ENCODE measurements around the gene TSPO2. TPM values are rescaled to one million over a fixed set of nuclear protein-coding genes. Genes with fewer than 3 reads are reported as not detected.

The TSPO2 gene
- total and polyA plus RNA-seq, 2 of the 13 experiments (the other 11 are each of a cell fraction or from before 2014, with no cell fraction given) = 0.55 TPM; not detected in 1

GRCh38 chr6:40997234-40997957 is 44.9 kb upstream of the TSPO2 start (continued):
- TF ChIP-seq, protein P1, sequence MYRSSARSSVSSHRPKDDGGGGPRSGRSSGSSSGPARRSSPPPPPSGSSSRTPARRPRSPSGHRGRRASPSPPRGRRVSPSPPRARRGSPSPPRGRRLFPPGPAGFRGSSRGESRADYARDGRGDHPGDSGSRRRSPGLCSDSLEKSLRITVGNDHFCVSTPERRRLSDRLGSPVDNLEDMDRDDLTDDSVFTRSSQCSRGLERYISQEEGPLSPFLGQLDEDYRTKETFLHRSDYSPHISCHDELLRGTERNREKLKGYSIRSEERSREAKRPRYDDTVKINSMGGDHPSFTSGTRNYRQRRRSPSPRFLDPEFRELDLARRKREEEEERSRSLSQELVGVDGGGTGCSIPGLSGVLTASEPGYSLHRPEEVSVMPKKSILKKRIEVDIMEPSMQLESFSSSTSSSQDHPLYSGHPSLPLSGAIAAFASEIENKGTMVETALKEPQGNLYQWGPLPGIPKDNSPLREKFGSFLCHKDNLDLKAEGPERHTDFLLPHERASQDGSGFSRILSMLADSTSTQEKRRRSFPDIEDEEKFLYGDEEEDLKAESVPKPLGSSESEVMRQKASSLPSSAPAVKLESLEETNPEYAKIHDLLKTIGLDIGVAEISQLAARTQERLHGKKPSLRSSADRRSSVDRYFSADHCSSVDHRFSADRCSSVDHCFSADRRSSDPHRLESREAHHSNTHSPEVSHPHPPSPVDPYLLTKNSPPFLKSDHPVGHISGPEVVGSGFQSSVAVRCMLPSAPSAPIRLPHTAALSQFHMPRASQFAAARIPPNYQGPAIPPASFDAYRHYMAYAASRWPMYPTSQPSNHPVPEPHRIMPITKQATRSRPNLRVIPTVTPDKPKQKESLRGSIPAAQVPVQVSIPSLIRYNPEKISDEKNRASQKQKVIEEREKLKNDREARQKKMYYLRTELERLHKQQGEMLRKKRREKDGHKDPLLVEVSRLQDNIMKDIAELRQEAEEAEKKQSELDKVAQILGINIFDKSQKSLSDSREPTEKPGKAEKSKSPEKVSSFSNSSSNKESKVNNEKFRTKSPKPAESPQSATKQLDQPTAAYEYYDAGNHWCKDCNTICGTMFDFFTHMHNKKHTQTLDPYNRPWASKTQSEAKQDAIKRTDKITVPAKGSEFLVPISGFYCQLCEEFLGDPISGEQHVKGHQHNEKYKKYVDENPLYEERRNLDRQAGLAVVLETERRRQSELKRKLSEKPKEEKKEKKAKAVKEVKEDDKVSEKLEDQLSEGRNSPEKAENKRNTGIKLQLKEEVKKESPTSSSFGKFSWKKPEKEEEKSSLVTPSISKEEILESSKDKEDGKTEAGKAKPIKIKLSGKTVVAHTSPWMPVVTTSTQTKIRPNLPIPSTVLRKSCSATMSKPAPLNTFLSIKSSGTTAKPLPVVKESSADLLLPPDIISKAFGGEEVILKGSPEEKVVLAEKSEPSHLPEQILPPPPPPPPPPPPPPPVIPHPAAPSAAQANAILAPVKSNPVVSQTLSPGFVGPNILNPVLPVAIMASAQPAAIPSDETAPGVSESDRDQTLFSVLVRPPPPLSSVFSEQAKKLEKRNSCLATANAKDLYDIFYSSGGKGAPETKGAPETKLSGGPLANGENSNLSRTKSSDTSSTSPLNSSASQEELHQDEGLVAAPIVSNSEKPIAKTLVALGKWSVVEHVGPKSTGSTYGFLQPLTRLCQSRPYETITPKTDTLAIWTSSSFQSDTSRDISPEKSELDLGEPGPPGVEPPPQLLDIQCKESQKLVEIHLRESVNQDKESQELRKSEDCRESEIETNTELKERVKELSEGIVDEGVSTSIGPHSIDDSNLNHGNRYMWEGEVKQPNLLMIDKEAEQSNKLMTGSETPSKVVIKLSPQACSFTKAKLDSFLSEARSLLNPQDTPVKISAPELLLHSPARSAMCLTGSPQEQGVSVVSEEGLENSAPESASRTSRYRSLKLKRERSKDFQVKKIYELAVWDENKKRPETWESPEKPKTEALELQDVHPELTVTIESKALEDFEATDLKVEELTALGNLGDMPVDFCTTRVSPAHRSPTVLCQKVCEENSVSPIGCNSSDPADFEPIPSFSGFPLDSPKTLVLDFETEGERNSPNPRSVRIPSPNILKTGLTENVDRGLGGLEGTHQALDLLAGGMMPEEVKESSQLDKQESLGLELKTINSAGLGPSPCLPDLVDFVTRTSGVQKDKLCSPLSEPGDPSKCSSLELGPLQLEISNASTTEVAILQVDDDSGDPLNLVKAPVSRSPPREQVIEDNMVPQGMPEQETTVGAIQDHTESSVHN (CRISPR knock-in tag; IDR thresholded peaks at IDR 0.05) = no peak
- TF ChIP-seq ZSCAN9 (CRISPR knock-in tag; IDR thresholded peaks at IDR 0.05; ENCODE audit: borderline replicate concordance) = no peak
- TF ChIP-seq ZNF17 (CRISPR knock-in tag; IDR thresholded peaks at IDR 0.05) = no peak
- TF ChIP-seq, protein P2, sequence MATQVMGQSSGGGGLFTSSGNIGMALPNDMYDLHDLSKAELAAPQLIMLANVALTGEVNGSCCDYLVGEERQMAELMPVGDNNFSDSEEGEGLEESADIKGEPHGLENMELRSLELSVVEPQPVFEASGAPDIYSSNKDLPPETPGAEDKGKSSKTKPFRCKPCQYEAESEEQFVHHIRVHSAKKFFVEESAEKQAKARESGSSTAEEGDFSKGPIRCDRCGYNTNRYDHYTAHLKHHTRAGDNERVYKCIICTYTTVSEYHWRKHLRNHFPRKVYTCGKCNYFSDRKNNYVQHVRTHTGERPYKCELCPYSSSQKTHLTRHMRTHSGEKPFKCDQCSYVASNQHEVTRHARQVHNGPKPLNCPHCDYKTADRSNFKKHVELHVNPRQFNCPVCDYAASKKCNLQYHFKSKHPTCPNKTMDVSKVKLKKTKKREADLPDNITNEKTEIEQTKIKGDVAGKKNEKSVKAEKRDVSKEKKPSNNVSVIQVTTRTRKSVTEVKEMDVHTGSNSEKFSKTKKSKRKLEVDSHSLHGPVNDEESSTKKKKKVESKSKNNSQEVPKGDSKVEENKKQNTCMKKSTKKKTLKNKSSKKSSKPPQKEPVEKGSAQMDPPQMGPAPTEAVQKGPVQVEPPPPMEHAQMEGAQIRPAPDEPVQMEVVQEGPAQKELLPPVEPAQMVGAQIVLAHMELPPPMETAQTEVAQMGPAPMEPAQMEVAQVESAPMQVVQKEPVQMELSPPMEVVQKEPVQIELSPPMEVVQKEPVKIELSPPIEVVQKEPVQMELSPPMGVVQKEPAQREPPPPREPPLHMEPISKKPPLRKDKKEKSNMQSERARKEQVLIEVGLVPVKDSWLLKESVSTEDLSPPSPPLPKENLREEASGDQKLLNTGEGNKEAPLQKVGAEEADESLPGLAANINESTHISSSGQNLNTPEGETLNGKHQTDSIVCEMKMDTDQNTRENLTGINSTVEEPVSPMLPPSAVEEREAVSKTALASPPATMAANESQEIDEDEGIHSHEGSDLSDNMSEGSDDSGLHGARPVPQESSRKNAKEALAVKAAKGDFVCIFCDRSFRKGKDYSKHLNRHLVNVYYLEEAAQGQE (IDR thresholded peaks at IDR 0.05; ENCODE audit: borderline replicate concordance in 1 of 2, low read depth in 1 of 2, low read length in 2 of 2) = no peak
- 0 out of 2 replicates have a peak, but pooled peaks have one; percentile 7 for TF ChIP-seq ATF7 (IDR thresholded peaks at IDR 0.05)
- 0 out of 2 replicates have a peak, but pooled peaks have one; percentile 30 for TF ChIP-seq ATF7 (CRISPR knock-in tag; IDR thresholded peaks at IDR 0.05)
- TF ChIP-seq, protein P3, sequence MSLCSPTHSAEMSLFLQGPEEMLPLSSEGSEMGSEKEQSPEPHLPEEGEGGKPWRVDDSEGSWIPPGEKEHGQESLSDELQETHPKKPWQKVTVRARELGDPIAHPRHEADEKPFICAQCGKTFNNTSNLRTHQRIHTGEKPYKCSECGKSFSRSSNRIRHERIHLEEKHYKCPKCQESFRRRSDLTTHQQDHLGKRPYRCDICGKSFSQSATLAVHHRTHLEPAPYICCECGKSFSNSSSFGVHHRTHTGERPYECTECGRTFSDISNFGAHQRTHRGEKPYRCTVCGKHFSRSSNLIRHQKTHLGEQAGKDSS (CRISPR knock-in tag; IDR thresholded peaks at IDR 0.05; ENCODE audit: borderline replicate concordance, low read depth) = peak; percentile 56; the same call in 1 of the 2 replicates
- TF ChIP-seq RARG (CRISPR knock-in tag; IDR thresholded peaks at IDR 0.05; ENCODE audit: low read depth) = no peak
- TF ChIP-seq, protein P4, sequence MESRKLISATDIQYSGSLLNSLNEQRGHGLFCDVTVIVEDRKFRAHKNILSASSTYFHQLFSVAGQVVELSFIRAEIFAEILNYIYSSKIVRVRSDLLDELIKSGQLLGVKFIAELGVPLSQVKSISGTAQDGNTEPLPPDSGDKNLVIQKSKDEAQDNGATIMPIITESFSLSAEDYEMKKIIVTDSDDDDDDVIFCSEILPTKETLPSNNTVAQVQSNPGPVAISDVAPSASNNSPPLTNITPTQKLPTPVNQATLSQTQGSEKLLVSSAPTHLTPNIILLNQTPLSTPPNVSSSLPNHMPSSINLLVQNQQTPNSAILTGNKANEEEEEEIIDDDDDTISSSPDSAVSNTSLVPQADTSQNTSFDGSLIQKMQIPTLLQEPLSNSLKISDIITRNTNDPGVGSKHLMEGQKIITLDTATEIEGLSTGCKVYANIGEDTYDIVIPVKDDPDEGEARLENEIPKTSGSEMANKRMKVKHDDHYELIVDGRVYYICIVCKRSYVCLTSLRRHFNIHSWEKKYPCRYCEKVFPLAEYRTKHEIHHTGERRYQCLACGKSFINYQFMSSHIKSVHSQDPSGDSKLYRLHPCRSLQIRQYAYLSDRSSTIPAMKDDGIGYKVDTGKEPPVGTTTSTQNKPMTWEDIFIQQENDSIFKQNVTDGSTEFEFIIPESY (CRISPR knock-in tag; IDR thresholded peaks at IDR 0.05) = no peak
- TF ChIP-seq NCOA2 (CRISPR knock-in tag; IDR thresholded peaks at IDR 0.05) = peak; percentile 81
- TF ChIP-seq GTF2F1 (IDR thresholded peaks at IDR 0.05; ENCODE audit: low read length) = no peak
- TF ChIP-seq SETDB1 (CRISPR knock-in tag; IDR thresholded peaks at IDR 0.05; ENCODE audit: borderline replicate concordance) = no peak
- TF ChIP-seq ZNF619 (CRISPR knock-in tag; IDR thresholded peaks at IDR 0.05) = no peak

Measured in HepG2 (cell line).